HUES64 (cell line): ENCODE measurements around the gene DOCK10.

ENCODE experiments used
- H3K27ac ChIP-seq: 2 replicates; pipeline ENCODE4 v1.7.0; 2013; ENCODE audit warnings: low read depth, low read length, inconsistent platforms
- H3K27me3 ChIP-seq: 2 replicates; pipeline ENCODE4 v1.6.1; 2013; ENCODE audit warnings: mild to moderate bottlenecking, low read length; ENCODE audit not compliant: insufficient read depth
- H3K36me3 ChIP-seq: 2 replicates; pipeline ENCODE4 v1.6.1; 2013; ENCODE audit warnings: mild to moderate bottlenecking, low read length; ENCODE audit not compliant: insufficient read depth
- H3K4me1 ChIP-seq: 2 replicates; pipeline ENCODE4 v1.6.1; 2013; ENCODE audit warnings: mild to moderate bottlenecking, low read length, moderate library complexity; ENCODE audit not compliant: insufficient read depth
- H3K4me3 ChIP-seq: 2 replicates; pipeline ENCODE4 v1.5.1; 2013; ENCODE audit warnings: mild to moderate bottlenecking, low read length, moderate library complexity
- H3K9ac ChIP-seq: 2 replicates; pipeline ENCODE4 v1.6.1; 2013; ENCODE audit warnings: mild to moderate bottlenecking, low read depth, low read length
- H3K9me3 ChIP-seq: 2 replicates; pipeline ENCODE4 v1.6.1; 2013; ENCODE audit warnings: low read depth, low read length; ENCODE audit not compliant: insufficient read depth
- WGBS: fragments of 150-250, 120-280 bp; methylation state at CpG from one replicate; pipeline ENCODE4 v1.1.7; 2013; ENCODE audit warnings: missing lambda C conversion rate; 5-methylcytosine and 5-hydroxymethylcytosine counted together

DOCK10 gene

DNA sequence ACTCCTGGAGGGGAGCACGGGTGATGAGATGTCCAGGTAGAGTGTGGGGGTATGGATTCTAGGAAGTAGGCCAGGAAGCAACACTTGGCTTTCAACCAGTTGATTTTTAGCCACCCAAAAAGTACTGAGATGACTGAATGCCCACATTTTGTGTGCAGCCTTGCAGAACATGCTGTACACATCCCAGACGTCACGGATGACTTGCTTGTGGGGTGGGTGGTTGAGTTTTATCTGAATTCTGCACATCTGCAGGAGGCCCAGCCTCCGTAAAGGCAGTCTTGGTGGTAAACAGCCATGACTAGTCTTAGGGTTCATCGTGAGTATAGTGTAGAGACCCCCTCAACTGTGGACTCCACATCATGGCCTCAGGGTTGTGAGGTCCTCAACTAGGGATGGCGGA lies 272.8 kb downstream of the DOCK10 start:
- H3K4me3 ChIP-seq: no peak overlapping the region
- no peaks in the 10 kb centered on the region for H3K9me3 ChIP-seq
- no peaks in the 10 kb centered on the region for H3K36me3 ChIP-seq
- H3K9ac ChIP-seq: no peak overlapping the region
- WGBS: 86% methylated on average over 6 of the region's 6 CpGs
- no peaks in the 10 kb centered on the region for H3K4me1 ChIP-seq
- no peaks in the 10 kb centered on the region for H3K27me3 ChIP-seq
- H3K27ac ChIP-seq: no peak overlapping the region

DNA sequence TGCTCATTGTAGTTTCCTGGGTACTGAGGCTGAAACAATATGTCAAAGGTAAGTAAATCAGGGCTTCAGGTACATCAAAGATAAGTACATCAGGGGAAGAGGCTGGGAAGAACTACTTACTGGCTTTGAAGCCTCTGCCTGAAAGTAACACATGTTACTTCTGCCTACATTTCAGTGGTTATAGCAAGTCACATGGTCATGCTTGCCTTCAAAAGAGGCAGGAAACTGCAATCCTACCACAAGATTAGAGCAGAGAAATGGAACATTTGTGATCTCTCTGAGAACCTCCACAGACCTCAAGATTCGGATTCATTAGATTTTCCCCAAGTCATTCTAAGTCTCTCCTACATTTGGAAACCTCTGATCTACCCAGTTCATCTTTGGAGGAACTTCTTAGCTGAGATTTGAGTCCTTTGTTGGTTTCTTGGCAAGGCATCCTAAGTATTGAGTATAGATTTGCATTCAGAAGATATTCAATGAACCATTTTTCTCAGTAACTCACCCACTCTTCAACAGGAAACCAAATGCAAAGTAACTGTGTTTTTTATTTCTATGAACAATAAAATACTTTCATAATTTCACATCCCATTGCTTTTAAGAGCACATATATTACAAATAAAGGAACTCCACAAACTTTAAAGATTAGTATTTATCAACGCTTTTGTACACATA lies 277.6 kb downstream of the DOCK10 start:
- Histone ChIP-seq H3K27ac (no peak overlapping the region), H3K9me3 (peaks cover 3% of the 10 kb centered on the region; the same call in 1 of the 2 replicates), H3K36me3 (no peaks in the 10 kb centered on the region), H3K4me1 (no peaks in the 10 kb centered on the region), H3K4me3 (no peak overlapping the region), H3K9ac (no peak overlapping the region), H3K27me3 (no peaks in the 10 kb centered on the region)
- 100% methylated on average over 1 of the region's 2 CpGs for WGBS

DNA sequence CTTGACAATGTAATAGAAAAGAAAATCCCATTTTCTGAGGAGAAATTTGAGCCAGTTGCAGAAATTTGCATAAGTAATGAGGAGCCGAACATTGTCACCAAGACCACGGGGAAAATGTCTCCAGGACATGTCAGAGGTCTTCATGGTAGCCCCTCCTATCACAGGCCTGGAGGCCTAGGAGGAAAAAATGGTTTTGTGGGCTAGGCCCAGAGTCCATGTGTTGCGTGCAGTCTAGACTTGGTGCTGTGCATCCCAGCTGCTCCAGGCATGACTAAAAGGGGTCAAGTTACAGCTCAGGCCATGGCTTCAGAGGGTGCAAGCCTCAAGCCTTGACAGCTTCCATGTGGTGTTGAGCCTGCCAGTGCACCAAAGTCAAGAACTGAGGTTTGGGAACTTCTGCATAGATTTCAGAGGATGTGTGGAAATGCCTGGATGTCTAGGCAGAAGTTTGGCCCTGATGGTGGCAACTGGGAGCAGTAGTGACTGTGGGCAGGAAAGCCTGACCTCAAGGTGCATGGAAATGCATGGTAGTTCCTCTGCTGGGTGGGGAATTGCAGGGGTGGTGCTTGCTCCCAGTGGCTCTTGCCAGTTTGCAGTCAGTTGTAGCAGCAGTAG lies 284.2 kb downstream of the DOCK10 start:
- H3K9ac ChIP-seq: no peak overlapping the region
- H3K4me1 ChIP-seq: no peaks in the 10 kb centered on the region
- H3K27me3 ChIP-seq: no peaks in the 10 kb centered on the region
- H3K4me3 ChIP-seq: no peak overlapping the region
- no peak overlapping the region for H3K27ac ChIP-seq
- peaks cover 28% of the 10 kb centered on the region for H3K9me3 ChIP-seq
- WGBS: 92% methylated on average over 3 of the region's 3 CpGs
- H3K36me3 ChIP-seq: no peaks in the 10 kb centered on the region

DNA sequence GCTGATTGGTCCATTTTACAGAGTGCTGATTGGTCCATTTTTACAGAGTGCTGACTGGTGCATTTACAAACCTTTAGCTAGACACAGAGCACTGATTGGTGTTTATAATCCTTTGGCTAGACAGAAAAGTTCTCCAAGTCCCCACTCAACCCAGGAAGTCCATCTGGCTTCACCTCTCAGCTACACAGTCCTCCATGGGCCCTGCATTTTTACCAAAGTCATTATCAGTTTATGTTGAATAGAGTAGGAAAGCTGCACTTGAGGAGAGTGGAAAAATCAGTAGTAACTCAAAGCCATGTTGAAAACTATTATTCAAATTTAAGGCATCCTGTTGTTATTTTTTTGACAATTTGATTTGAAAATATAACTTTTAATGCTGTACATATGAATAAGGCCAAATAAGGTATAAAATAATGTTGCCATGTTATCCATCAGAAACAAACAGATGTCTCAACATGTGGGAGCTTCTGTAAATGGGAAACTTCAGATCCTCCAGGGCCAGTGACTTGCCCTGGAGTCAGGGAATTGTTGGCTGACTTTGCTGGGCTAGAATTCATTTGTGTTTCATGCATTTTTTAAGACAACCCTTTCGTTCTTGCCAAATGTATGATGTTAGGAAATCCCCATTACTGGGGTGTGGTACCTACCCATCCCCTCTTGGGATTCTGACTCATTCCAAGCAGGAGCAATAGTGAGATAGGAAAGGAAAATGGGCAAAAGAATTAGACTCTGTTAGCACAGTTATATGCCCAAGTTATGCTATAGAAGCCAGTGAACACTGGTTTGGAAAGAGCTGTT lies 288.3 kb downstream of the DOCK10 start:
- Histone ChIP-seq H3K36me3 (no peaks in the 10 kb centered on the region), H3K4me3 (no peak overlapping the region), H3K9ac (no peak overlapping the region), H3K4me1 (no peaks in the 10 kb centered on the region), H3K27ac (no peak overlapping the region), H3K27me3 (no peaks in the 10 kb centered on the region), H3K9me3 (peaks cover 26% of the 10 kb centered on the region)
- 100% methylated on average over 1 of the region's 1 CpG for WGBS

DNA sequence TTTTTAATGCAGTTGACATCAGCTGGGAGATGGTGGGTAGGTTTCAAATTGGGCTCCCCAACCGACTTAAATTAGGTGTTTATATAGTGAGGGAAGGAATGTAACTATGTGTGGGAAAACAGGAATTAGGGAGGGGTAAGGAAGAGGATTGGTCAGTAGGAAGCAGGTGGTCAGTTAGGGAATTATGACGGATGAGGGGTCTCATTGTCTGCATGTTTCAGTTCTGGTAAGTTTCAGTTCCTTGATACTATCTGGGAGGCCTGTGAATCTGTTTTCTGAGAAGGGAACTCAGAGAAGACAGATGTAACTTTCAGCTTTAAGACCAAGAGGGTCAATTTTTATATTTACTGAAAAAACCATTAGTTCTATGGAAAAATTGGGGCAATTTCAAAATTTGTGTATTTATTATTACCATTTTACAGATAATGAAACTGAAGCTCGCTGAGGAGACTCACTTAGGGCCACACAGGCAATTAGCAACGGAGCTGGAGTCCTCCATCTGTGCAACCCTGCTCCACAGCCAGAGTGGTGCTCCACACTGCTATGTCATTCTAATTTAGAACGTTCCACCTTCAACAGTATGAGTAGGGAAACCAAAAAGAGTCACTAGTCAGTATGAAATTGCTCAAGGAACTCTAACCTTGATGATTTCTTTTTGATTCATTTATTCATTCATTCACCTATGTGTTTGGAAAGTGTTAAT lies 290.1 kb downstream of the DOCK10 start:
- Histone ChIP-seq H3K4me3 (no peak overlapping the region), H3K9me3 (peaks cover 9% of the 10 kb centered on the region; the same call in 1 of the 2 replicates), H3K27ac (no peak overlapping the region), H3K27me3 (no peaks in the 10 kb centered on the region), H3K9ac (no peak overlapping the region), H3K4me1 (no peaks in the 10 kb centered on the region), H3K36me3 (no peaks in the 10 kb centered on the region)
- 90% methylated on average over 5 of the region's 5 CpGs for WGBS

DNA sequence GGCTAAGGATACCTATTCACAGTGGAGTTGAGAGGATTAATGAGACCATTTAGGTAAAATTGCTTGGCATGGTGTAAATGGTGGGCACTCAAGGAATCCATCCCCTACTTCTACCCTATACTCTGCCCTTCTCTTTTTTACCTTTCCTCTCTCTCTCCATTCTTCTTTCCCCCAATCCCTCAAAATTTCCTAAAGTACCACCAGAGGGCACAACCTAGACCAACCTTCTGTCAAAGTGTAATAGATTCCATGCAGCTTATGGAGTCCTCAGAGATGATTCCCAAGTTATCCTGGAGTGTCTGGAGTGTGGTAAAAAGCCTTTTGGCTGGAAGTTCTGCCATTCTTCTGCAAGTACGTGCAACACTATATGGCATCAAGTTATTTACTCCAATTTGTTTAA lies 293.1 kb downstream of the DOCK10 start:
- no peak overlapping the region for H3K4me3 ChIP-seq
- H3K36me3 ChIP-seq: no peaks in the 10 kb centered on the region
- H3K4me1 ChIP-seq: no peaks in the 10 kb centered on the region
- H3K27me3 ChIP-seq: no peaks in the 10 kb centered on the region
- no peaks in the 10 kb centered on the region for H3K9me3 ChIP-seq
- 100% methylated on average over 1 of the region's 1 CpG for WGBS
- H3K9ac ChIP-seq: no peak overlapping the region
- no peak overlapping the region for H3K27ac ChIP-seq

DNA sequence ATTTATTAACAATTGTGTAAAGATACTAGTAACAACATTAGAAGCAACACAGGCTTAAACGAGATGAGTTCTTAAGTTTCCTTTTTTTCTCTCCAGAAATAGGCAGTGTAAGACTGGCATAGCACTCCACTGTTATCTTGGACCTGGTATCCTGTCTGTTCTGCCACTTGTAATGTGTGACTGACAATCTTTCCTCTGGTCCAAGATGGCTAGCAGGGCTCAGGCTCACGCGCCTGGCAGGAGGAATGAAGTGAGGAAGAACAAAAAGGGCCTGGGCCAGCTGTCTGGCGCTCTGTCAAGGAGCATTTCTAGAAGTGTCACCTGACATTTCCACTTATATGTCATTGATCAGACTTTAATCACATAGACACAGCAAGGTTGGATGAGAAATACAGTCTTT lies 294.5 kb downstream of the DOCK10 start:
- no peak overlapping the region for H3K27ac ChIP-seq

DNA sequence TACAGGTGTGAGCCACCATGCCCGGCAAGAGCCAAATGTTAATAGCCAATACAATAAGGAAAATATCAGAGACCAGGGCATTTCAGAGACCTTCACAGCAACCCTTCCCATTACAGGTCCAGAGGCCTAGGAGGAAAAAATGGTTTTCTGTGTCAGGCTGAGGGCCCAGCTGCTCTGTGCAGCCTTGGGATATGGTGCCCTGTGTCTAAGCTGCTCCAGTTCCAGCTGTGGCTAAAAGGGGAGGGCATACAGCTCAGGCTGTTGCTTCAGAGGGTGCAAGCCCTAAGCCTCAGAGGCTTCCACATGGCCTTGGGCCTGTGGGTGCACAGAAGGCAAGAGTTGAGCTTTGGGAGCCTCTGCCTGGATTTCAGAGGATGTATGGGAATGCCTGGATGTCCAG lies 306.0 kb downstream of the DOCK10 start:
- Histone ChIP-seq H3K4me3 (no peak overlapping the region), H3K27me3 (no peaks in the 10 kb centered on the region), H3K4me1 (no peaks in the 10 kb centered on the region), H3K27ac (no peak overlapping the region), H3K9ac (no peak overlapping the region), H3K9me3 (peaks cover 30% of the 10 kb centered on the region), H3K36me3 (no peaks in the 10 kb centered on the region; the same call in 1 of the 2 replicates)
- WGBS: 88% methylated on average over 1 of the region's 1 CpG

More for the DNA sequence above, 294.5 kb downstream of the DOCK10 start:
- Histone ChIP-seq H3K4me1 (no peaks in the 10 kb centered on the region), H3K9ac (no peak overlapping the region), H3K9me3 (no peaks in the 10 kb centered on the region), H3K36me3 (no peaks in the 10 kb centered on the region), H3K4me3 (no peak overlapping the region), H3K27me3 (no peaks in the 10 kb centered on the region)
- 94% methylated on average over 4 of the region's 4 CpGs for WGBS

DNA sequence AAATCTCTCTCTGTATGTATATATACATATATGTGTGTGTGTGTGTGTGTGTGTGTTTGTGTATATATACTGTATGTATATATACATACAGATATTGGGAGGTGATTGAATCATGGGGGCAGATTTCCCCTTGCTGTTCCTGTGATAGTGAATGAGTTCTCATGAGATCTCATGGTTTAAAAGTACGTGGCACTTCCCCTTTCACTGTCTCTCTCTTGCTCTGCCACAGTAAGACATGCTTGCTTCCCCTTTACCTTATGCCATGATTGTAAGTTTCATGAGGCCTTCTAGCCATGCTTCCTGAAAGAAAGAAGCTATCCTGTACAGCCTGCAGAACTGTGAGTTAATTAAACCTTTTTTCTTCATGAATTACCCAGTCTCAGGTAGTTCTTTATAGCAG lies 307.3 kb downstream of the DOCK10 start:
- Histone ChIP-seq H3K9ac (no peak overlapping the region), H3K27me3 (no peaks in the 10 kb centered on the region), H3K9me3 (peaks cover 30% of the 10 kb centered on the region), H3K36me3 (no peaks in the 10 kb centered on the region; the same call in 1 of the 2 replicates), H3K4me1 (no peaks in the 10 kb centered on the region), H3K4me3 (no peak overlapping the region), H3K27ac (no peak overlapping the region)
- WGBS: 100% methylated on average over 1 of the region's 1 CpG

DNA sequence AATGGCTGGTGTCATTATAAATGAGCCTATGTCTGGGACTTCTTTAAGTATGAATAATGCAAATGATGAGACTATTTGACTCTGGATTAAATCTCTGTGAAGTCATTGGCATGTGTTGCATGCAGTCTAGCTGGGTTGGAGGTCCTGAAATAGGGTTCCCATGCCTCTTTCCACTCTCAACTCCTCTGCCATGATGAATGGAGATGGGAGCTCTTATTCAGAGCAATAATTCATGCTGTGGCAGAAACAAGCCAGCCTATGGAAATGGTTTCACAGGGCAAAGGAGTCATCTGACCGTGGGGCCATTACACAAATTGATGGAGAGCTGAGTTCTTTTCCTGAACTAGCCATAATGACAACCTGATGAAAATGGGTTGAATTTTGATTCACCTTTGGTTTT lies 310.6 kb downstream of the DOCK10 start:
- no peak overlapping the region for H3K4me3 ChIP-seq
- no peaks in the 10 kb centered on the region; the same call in 1 of the 2 replicates for H3K36me3 ChIP-seq
- no peak overlapping the region for H3K27ac ChIP-seq
- peaks cover 20% of the 10 kb centered on the region for H3K9me3 ChIP-seq
- 91% methylated on average over 1 of the region's 1 CpG for WGBS
- H3K4me1 ChIP-seq: no peaks in the 10 kb centered on the region
- H3K9ac ChIP-seq: no peak overlapping the region
- H3K27me3 ChIP-seq: no peaks in the 10 kb centered on the region

DNA sequence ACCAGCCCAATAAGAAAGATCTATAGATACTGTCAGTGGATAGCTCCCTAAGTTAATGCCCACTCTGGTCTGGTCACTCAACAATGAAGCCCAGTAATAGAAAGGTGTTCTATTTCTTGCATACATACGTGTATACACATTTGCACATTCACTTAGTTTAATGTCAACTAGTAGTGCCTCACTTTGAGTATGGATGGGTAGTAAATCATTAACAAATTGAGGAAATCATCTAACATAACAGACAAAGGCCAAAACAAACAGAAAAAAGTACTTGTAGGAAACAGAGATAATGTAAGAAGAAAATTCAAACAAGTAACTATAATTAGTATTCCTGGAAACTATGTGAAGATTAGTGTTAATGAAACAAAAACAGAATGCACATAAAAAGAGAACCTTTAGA lies 312.8 kb downstream of the DOCK10 start:
- Histone ChIP-seq H3K27ac (no peak overlapping the region), H3K9ac (no peak overlapping the region), H3K9me3 (0 out of 2 replicates have a peak, but pooled peaks cover 5% of the 10 kb centered on the region), H3K27me3 (no peaks in the 10 kb centered on the region), H3K36me3 (no peaks in the 10 kb centered on the region), H3K4me1 (no peaks in the 10 kb centered on the region), H3K4me3 (no peak overlapping the region)
- WGBS: no CpG with 5 or more reads among the region's 1 CpG
